Fibroblast of mammary gland (primary cell): ENCODE data around the gene SULT1C3.

Source experiments
- DNase-seq: peaks from one replicate; pipeline ENCODE4 v3.0.0-alpha.2; 2010; ENCODE audit warnings: low read depth
- H3K4me3 ChIP-seq: 2 replicates; pipeline ENCODE4 v1.5.1; 2011; ENCODE audit warnings: low read depth, mild to moderate bottlenecking, low read length, moderate library complexity; ENCODE audit not compliant: control insufficient read depth
- TF ChIP-seq, protein P1 (sequence below): conservative IDR thresholded peaks from 2 replicates; pipeline ENCODE4 v1.5.1; 2011; ENCODE audit warnings: low read depth, low read length, inconsistent platforms; ENCODE audit not compliant: control insufficient read depth, insufficient read depth

The SULT1C3 gene

DNA sequence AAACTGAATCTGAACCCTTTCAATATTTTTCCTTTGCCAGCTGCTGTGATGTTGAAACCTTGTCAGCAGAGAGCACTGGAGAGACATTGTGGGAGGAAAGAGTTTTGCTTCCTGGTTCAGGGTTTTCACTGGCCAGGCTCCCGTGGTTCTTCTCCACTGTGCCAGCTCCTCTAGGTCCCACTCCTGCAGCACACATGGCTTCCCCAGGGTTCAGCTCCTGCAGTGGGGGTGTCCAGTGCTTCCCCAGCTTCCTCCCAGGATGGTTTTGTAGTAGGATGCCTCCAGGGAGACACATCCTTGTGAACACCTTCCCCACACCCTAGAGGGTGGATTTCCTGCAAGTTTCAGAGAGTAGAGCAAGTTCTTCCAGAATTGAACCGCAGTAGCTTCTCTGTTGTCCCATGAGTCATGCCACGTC, 24.0 kb upstream of the SULT1C3 start:
- DNase-seq = peak; percentile 64
- TF ChIP-seq, protein P1, sequence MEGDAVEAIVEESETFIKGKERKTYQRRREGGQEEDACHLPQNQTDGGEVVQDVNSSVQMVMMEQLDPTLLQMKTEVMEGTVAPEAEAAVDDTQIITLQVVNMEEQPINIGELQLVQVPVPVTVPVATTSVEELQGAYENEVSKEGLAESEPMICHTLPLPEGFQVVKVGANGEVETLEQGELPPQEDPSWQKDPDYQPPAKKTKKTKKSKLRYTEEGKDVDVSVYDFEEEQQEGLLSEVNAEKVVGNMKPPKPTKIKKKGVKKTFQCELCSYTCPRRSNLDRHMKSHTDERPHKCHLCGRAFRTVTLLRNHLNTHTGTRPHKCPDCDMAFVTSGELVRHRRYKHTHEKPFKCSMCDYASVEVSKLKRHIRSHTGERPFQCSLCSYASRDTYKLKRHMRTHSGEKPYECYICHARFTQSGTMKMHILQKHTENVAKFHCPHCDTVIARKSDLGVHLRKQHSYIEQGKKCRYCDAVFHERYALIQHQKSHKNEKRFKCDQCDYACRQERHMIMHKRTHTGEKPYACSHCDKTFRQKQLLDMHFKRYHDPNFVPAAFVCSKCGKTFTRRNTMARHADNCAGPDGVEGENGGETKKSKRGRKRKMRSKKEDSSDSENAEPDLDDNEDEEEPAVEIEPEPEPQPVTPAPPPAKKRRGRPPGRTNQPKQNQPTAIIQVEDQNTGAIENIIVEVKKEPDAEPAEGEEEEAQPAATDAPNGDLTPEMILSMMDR = peak; percentile 65
- H3K4me3 ChIP-seq = no peak overlapping the region

DNA sequence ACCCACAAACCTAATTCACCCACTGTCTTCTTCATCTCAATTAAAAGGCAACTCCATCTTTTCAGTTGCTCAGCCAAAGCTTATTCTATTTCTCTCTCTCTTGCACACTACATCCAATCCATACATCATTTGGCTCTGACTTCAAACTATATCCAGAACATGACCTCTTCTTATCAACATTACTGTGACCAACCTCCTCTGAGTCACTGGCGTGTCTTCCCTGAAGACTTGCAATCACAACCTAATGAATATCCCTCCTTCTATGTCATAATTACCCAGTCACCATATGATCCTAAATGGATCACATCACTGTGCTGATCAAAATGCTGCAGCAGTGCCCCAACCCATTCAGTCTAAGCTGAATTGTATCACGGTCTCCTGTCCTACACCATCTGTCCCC, 22.6 kb upstream of the SULT1C3 start:
- TF ChIP-seq, protein P1 = no peak
- peak; percentile 13 for DNase-seq
- no peak overlapping the region for H3K4me3 ChIP-seq

DNA sequence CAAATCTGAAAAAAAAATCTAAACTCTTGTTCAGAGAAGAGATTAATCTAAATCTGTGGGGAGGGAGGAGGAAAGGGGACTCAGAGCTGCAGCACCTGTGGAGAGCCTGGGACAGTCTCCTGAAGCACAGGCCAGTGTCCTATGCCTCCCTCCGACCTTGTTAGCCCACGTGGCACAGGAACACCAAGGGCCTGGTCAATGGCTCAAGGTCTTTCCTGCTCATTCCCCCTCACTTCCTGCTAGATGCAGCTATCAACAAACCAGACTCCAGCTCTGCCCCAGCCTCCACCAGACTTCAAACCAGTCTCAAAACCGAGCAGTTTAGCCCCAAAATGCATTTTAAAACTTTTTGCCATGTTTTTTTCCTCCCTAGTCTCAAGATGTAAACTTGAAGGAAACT, 20.1 kb upstream of the SULT1C3 start:
- TF ChIP-seq, protein P1 = no peak
- no peak for DNase-seq
- no peak overlapping the region for H3K4me3 ChIP-seq

DNA sequence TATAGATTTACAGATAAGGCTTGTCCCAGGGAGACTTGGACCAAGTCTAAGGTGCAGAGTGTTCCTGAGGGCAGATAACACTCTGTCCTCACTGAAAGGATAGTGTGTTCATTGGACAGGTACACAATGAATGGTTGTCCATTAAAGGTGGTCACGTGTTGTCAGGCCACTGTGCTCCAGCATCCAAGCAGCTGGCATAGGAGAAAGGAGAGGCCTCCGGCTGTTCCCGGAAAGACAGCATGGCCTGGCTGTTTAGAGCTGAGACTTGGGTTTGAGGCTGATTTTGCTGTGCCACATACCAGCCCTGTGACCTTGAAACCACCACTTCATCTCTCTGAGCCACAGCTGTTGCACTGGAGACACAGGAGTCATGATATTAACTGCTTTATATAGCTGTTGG, 19.6 kb upstream of the SULT1C3 start:
- H3K4me3 ChIP-seq = no peak overlapping the region
- DNase-seq = no peak
- TF ChIP-seq, protein P1 = no peak

DNA sequence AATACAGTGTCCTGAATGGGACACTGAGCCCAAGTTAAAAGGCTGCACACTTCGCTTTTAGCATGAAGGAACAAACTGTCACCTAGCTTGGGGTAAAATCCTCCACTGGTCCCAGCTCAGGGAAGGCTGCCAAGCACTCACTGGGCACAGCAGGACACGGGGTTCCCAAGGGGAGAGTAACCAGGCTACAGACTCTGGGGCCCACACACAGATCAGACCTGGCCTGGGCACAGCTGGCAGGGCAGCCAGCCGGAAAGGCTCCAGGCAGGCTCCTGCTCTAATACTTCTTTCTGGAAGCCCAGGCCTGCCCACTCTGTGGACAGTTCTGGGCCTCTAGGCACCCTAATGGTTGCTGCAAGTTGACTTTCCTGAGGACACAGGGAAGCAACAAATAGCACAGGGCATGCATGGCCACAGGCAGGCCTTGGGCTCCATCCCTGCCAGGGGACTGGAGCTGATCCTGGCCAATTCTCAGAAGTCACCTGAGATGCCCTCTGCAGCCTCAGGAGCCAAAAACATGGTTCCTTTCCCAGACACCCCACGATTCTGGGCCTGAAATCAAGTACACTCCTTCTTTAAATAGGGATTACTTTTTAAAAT, 18.7 kb upstream of the SULT1C3 start:
- TF ChIP-seq, protein P1 = no peak
- H3K4me3 ChIP-seq = no peak overlapping the region

DNA sequence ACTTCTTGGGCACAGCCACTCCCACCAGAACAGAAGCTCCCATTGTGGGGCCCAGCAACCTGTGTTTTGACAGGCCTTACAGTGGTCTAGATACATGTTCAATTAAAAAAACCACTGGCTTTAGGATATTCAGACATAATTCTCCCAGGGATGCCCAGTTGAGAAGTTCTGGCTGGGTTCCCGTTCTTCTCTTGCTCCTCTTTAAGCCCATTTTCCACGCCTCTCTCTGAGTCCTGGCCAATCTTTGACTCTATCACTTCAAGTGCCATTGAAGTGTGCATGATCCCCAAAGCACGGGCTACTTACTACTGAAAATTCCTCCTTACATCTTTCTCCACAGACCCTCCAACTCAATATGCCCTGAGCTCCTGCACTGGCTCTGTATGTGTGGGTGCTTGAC, 17.5 kb upstream of the SULT1C3 start:
- H3K4me3 ChIP-seq = no peak overlapping the region
- DNase-seq = no peak
- TF ChIP-seq, protein P1 = no peak

More for the DNA sequence above, 18.7 kb upstream of the SULT1C3 start:
- no peak for DNase-seq

DNA sequence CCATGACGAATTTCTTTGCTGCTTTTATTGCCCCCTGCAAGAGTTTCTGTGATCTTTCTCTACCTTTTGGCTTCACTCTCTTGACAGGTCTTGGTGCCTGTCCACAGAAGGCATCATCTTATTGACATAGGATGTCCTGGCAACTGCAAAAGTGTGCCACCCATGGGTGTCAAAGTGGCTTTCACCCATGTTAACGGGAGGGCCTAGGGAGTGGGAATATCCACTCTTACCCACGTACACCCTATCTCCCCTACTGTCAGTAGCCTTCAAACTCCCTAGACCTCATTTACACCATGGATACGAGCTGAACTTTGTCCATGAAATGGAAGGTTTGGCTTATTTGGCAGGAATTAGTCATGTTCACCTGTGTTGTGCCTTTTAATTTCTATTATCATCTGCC, 16.2 kb upstream of the SULT1C3 start:
- no peak for DNase-seq
- TF ChIP-seq, protein P1 = no peak
- H3K4me3 ChIP-seq = no peak overlapping the region
